GM23248 (cell line): ENCODE data around the gene CYB5A. TPM values are rescaled to one million over a fixed set of nuclear protein-coding genes. Genes with fewer than 3 reads are reported as not detected.

Source experiments
- DNase-seq: peaks from one replicate; pipeline ENCODE4 v3.0.0-alpha.2; 2015
- H2AFZ ChIP-seq: fragments of 200-600 bp; sonication (generic); 2 replicates; pipeline ENCODE4 v1.6.1; 2016; ENCODE audit warnings: antibody characterized with exemption
- H3F3A ChIP-seq: fragments of 200-600 bp; sonication (generic); 2 replicates; pipeline ENCODE4 v1.6.1; 2016; ENCODE audit warnings: mild to moderate bottlenecking, antibody characterized with exemption, mixed run types; ENCODE audit not compliant: insufficient read depth
- H3K27ac ChIP-seq: fragments of 200-600 bp; sonication (generic); 2 replicates; pipeline ENCODE4 v1.5.1; 2016; ENCODE audit warnings: mild to moderate bottlenecking
- H3K27me3 ChIP-seq: fragments of 200-600 bp; sonication (generic); replicated peaks from 2 replicates; pipeline ENCODE4 v1.6.1; 2016; ENCODE audit warnings: mild to moderate bottlenecking; ENCODE audit not compliant: insufficient read depth
- H3K36me3 ChIP-seq: fragments of 200-600 bp; sonication (generic); 2 replicates; pipeline ENCODE4 v1.6.1; 2016; ENCODE audit warnings: low read depth, mild to moderate bottlenecking
- H3K4me1 ChIP-seq: fragments of 200-600 bp; sonication (generic); 2 replicates; pipeline ENCODE4 v1.6.1; 2016; ENCODE audit warnings: mild to moderate bottlenecking; ENCODE audit not compliant: insufficient read depth
- H3K4me2 ChIP-seq: fragments of 200-600 bp; sonication (generic); one replicate; pipeline ENCODE4 v1.6.1; 2016; ENCODE audit warnings: mild to moderate bottlenecking; ENCODE audit not compliant: unreplicated experiment
- H3K4me3 ChIP-seq: fragments of 200-600 bp; sonication (generic); 2 replicates; pipeline ENCODE4 v1.5.1; 2016; ENCODE audit warnings: mild to moderate bottlenecking
- H3K79me2 ChIP-seq: fragments of 200-600 bp; sonication (generic); 2 replicates; pipeline ENCODE4 v1.6.1; 2016; ENCODE audit warnings: mild to moderate bottlenecking; ENCODE audit not compliant: insufficient read depth
- H3K9ac ChIP-seq: fragments of 200-600 bp; sonication (generic); 2 replicates; pipeline ENCODE4 v1.6.1; 2016; ENCODE audit warnings: mild to moderate bottlenecking
- H3K9me2 ChIP-seq: fragments of 200-600 bp; sonication (generic); 2 replicates; pipeline ENCODE4 v1.6.1; 2016; ENCODE audit warnings: mixed run types, mild to moderate bottlenecking, moderate library complexity; ENCODE audit not compliant: insufficient read depth
- H3K9me3 ChIP-seq: fragments of 200-600 bp; sonication (generic); one replicate; pipeline ENCODE4 v1.6.1; 2017; ENCODE audit warnings: low read depth
- H4K20me1 ChIP-seq: fragments of 200-600 bp; sonication (generic); 2 replicates; pipeline ENCODE4 v1.6.0; 2016; ENCODE audit not compliant: insufficient read depth
- EZH2 ChIP-seq: fragments of 200-600 bp; sonication (generic); IDR thresholded peaks from 2 replicates; pipeline ENCODE4 v1.6.1; 2018; ENCODE audit warnings: antibody characterized with exemption, mild to moderate bottlenecking; ENCODE audit not compliant: insufficient read depth, poor library complexity, severe bottlenecking
- EZH2phosphoT487 ChIP-seq: fragments of 200-600 bp; sonication (generic); IDR thresholded peaks from 2 replicates; pipeline ENCODE4 v1.6.1; 2018; ENCODE audit warnings: antibody characterized with exemption, moderate library complexity, mild to moderate bottlenecking, low read depth; ENCODE audit not compliant: insufficient read depth
- WGBS, 2 experiments: methylation state at CpG; one replicate each; pipeline ENCODE4 v1.1.6; 2015 to 2017; ENCODE audit warnings: low lambda C conversion rate in 2 of 2, low coverage in 1 of 2; ENCODE audit errors: missing lambda C conversion rate in 2 of 2; 5-methylcytosine and 5-hydroxymethylcytosine counted together
- in situ Hi-C: fragments of 300-500 bp; cut with MboI; formaldehyde crosslinking; loops from 2 replicates; pipeline ENCODE4 v1.15.0; 2020
- polyA plus RNA-seq: library from polyadenylated mRNA; unstranded; fragments of >200 nt; fragmentation: Nextera tagmentation; extraction: Ambion mirVana; gene quantifications from 2 replicates; pipeline ENCODE4 v1.2.1, GENCODE V29; 2016
- total RNA-seq: library from RNA; depleted of rRNA; stranded (reverse); fragments of >200 nt; shearing (Covaris generic); gene quantifications from 2 replicates; pipeline ENCODE4 v1.2.3, GENCODE V29; 2014

CYB5A gene
- total and polyA plus RNA-seq, 2 experiments from 2014 or later: 55.0 to 117 TPM

DNA sequence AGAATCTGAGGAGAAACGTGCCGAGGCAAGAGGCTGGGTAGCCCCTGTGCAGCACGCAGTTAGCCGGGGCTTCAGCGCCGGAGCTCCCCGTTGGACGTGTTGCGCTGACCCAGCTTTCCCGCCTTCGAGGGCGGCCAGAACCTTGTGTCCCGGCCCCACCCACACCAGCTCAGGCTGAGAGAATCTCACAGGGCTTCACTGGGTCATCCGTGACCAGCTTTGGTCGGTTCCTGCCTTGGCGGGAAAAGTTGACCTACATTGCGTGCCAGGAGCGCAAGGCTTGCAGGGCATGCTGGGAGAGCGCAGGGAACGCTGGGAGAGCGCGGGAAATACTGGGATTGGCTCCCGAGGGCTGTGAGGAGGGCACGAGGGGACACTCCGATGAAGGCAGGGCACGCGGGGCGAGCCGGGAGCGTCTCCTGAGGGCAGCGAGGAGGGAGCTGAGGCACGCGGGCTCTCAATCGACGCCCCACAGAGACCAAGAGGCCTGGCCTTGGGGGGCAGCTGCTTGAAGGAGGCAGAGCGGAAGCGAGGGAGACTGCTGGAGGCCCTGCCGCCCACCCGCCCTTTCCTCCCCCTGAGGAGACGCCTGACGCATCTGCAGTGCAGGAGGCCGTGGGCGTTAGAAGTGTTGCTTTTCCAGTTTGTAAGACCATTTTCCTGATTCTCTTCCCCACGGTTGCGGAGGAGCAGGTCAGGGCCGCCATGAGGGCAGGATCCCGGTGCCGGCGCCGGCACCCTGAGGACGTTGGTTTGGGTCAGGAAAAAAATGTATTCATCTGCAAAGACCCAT is 23.9 kb upstream of the CYB5A start, which contains the start of gene C18orf63:
TSS of gene C18orf63 (plus strand) at position 376 of the 793 bp plus-strand sequence. CDS start 2,027 bp downstream, outside the sequence.
- H3K4me2 ChIP-seq: peak within 1 kb of the TSS; percentile 45
- H3K36me3 ChIP-seq: no peaks in the 10 kb centered on the region
- no peaks in the 10 kb centered on the region for H3K79me2 ChIP-seq
- H3K9ac ChIP-seq: no peak within 1 kb of the TSS
- H2AFZ ChIP-seq: no peak within 1 kb of the TSS
- no peaks in the 10 kb centered on the region for H4K20me1 ChIP-seq
- TF ChIP-seq EZH2 (no peak), EZH2phosphoT487 (no peak)
- DNase-seq: no peak
- no peak within 1 kb of the TSS for H3K27ac ChIP-seq
- in situ Hi-C loops: no loop called here
- H3K9me2 ChIP-seq: no peaks in the 10 kb centered on the region
- H3K4me1 ChIP-seq: peaks cover 18% of the 10 kb centered on the region
- H3K4me3 ChIP-seq: no peak within 1 kb of the TSS
- H3F3A ChIP-seq: peaks cover 12% of the 10 kb centered on the region
- H3K27me3 ChIP-seq: no peaks in the 10 kb centered on the region
- WGBS, 2 experiments: 92 to 94% methylated on average over 50 to 51 of the region's 51 CpGs
- no peaks in the 10 kb centered on the region for H3K9me3 ChIP-seq

DNA sequence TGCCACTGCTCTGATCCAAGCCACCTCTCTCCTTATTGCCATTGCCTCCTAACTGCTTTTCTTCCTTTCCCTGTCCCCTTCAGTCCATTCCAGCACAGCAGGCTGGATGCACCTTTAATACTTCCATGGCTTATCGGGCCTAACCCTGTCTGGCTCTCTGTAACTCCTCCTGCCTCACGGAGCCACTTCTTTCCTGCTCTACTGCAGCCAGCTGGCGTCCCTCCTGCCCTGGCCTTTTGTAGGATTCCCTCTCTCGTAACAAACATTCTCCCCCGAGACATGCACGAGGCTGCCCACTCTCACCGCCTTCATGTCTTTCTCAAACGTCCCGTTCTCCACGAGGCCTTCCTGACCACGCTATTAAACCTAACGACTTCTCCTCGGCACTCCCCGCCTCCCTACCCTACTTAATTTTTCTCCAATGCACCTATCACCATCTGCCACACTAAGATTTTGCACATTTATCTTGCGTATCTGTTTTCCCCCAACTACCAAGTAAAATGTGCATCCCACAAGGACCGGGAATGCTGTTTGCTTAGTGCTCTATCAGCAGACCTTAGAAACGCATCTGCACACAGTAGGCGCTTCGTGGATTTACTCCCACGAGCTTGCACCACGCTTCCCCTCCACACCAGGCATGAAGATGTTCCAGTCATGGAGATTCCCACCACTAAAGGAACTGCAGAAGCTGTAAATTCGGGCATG is 23.1 kb upstream of the CYB5A start:
- H3K9me2 ChIP-seq: no peaks in the 10 kb centered on the region
- 92 to 94% methylated on average over 22 of the region's 22 CpGs for WGBS, 2 experiments
- no peaks in the 10 kb centered on the region for H3K9me3 ChIP-seq
- no peak overlapping the region for H3K4me3 ChIP-seq
- peaks cover 12% of the 10 kb centered on the region for H3F3A ChIP-seq
- H3K27me3 ChIP-seq: no peaks in the 10 kb centered on the region
- H3K27ac ChIP-seq: no peak overlapping the region
- H3K9ac ChIP-seq: no peak overlapping the region
- H3K4me2 ChIP-seq: no peak overlapping the region
- no peaks in the 10 kb centered on the region for H3K36me3 ChIP-seq
- TF ChIP-seq EZH2 (no peak), EZH2phosphoT487 (no peak)
- no peak for DNase-seq
- no peaks in the 10 kb centered on the region for H4K20me1 ChIP-seq
- peaks cover 25% of the 10 kb centered on the region for H3K4me1 ChIP-seq
- H2AFZ ChIP-seq: no peak overlapping the region
- H3K79me2 ChIP-seq: no peaks in the 10 kb centered on the region
- in situ Hi-C loops: no loop called here

DNA sequence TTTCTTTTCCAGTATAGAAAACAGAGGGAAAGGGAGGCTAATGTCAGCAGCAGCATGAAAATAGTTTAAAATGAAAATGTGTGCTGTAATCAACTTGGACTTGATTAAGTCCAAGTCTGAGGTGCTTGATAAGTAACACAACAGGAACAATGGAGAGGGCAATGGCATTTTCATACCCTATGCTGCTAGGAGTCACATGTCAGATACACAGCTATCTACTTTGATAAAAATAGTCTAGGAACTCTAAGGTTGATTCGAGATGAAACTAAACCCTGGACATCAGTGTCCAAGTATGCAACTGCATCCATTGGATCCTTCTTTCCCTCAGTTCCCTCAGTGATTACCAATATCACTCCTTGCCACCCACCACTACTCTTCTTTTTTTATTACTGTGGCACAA is 19.2 kb upstream of the CYB5A start:
- Histone ChIP-seq H3F3A (no peaks in the 10 kb centered on the region), H3K9ac (no peak overlapping the region), H3K4me1 (peaks cover 7% of the 10 kb centered on the region), H3K79me2 (no peaks in the 10 kb centered on the region), H3K4me3 (no peak overlapping the region), H3K36me3 (no peaks in the 10 kb centered on the region), H3K9me3 (no peaks in the 10 kb centered on the region), H2AFZ (no peak overlapping the region; the same call in 1 of the 2 replicates), H4K20me1 (no peaks in the 10 kb centered on the region), H3K4me2 (no peak overlapping the region), H3K27ac (no peak overlapping the region), H3K27me3 (no peaks in the 10 kb centered on the region), H3K9me2 (no peaks in the 10 kb centered on the region)
- TF ChIP-seq EZH2phosphoT487 (no peak), EZH2 (no peak)
- in situ Hi-C loops: no loop called here
- 94 to 100% methylated on average over 1 of the region's 1 CpG for WGBS, 2 experiments
- DNase-seq: no peak

DNA sequence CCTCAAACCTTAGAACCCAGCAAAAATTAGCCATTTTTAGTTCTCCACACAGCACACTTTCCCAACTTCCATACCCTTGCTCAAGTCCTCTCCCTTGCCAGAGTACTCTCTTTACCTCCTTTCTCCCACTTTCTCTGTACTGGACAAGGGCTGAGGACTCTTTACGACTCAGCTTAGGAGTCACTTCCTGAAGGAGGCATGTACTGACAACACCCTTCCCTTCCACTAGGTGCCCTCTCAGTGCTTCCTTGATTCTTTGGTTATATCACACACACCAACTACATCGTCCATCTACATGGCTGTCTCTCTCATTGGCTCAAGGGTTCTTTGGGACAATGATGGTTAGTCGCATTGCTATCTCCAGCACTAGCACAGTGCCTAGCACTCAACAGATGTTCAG is 18.6 kb upstream of the CYB5A start:
- Histone ChIP-seq H3K4me2 (no peak overlapping the region), H2AFZ (peak overlapping the region; percentile 64), H4K20me1 (no peaks in the 10 kb centered on the region), H3K9me2 (no peaks in the 10 kb centered on the region), H3K4me3 (no peak overlapping the region), H3K79me2 (no peaks in the 10 kb centered on the region), H3K27ac (no peak overlapping the region), H3K9me3 (no peaks in the 10 kb centered on the region), H3K9ac (no peak overlapping the region), H3K4me1 (peaks cover 7% of the 10 kb centered on the region), H3K27me3 (no peaks in the 10 kb centered on the region), H3K36me3 (no peaks in the 10 kb centered on the region), H3F3A (no peaks in the 10 kb centered on the region)
- in situ Hi-C loops: no loop called here
- WGBS, 2 experiments: 41 to 52% methylated on average over 3 of the region's 3 CpGs
- DNase-seq: peak; percentile 79
- TF ChIP-seq EZH2phosphoT487: no peak
- no peak for TF ChIP-seq EZH2
